A549 (cell line): ENCODE results near the gene CELF6. TPM values are rescaled to one million over a fixed set of nuclear protein-coding genes. Genes with fewer than 3 reads are reported as not detected.

Experiments used
- ATAC-seq, 2 experiments: fragments of 200-7000 bp in 1 of 2; fragments of >200 bp in 1 of 2; cut with Nextera tagmentation in 1 of 2; cut with Tn5 transposase in 1 of 2; 3 replicates each; pipeline versions ENCODE4 v1.8.0 to v1.9.1; 2018 to 2020; ENCODE audit warnings: mild to moderate bottlenecking in 1 of 2, moderate library complexity in 1 of 2
- CTCF ChIA-PET: fragments of 300-600 bp; sonication (Branson Sonifier 250); formaldehyde crosslinking; extraction: SDS; loops from one replicate; lab custom pipeline; 2021; ENCODE audit warnings: antibody characterized with exemption, inconsistent platforms; lab: Yijun Ruan, JAX
- POLR2A ChIA-PET: fragments of 350-600 bp; formaldehyde crosslinking; extraction: SDS; loops from one replicate; lab custom pipeline; 2021; ENCODE audit warnings: antibody characterized with exemption, inconsistent platforms; lab: Yijun Ruan, JAX
- DNase-seq, 2 experiments: peaks; one replicate each; pipeline versions ENCODE4 v3.0.0 to v3.0.0-alpha.2; 2011 to 2016; ENCODE audit warnings: low read depth in 1 of 2, low spot score in 1 of 2
- FAIRE-seq: peaks from 2 replicates; lab custom pipeline; 2011; peaks lifted over from hg19 to GRCh38; lab: Jason Lieb, UNC
- H3K27ac ChIP-seq, 2 experiments: fragments of >200 bp; sonication (Bioruptor Twin); formaldehyde crosslinking; 3 replicates each; pipeline ENCODE4 v1.5.1; 2016 to 2017
- H3K4me1 ChIP-seq: fragments of >200 bp; sonication (Bioruptor Twin); formaldehyde crosslinking; 3 replicates; pipeline ENCODE4 v1.6.1; 2016
- H3K4me2 ChIP-seq: fragments of >200 bp; sonication (Bioruptor Twin); formaldehyde crosslinking; 3 replicates; pipeline ENCODE4 v1.6.1; 2016
- H3K4me3 ChIP-seq: fragments of >200 bp; sonication (Bioruptor Twin); formaldehyde crosslinking; 3 replicates; pipeline ENCODE4 v1.5.1; 2016
- H3K9me3 ChIP-seq: fragments of >200 bp; sonication (Bioruptor Twin); formaldehyde crosslinking; 3 replicates; pipeline ENCODE4 v1.6.1; 2016
- BHLHE40 ChIP-seq: IDR thresholded peaks from 2 replicates; pipeline ENCODE4 v1.6.1; 2012; ENCODE audit warnings: low read depth, low read length, inconsistent platforms
- CBX2 ChIP-seq: fragments of 200-600 bp; sonication (generic); IDR thresholded peaks from 2 replicates; pipeline ENCODE4 v1.6.1; 2016; ENCODE audit warnings: low read depth, mild to moderate bottlenecking, borderline replicate concordance
- CBX8 ChIP-seq: fragments of 200-600 bp; sonication (generic); IDR thresholded peaks from 2 replicates; pipeline ENCODE4 v1.6.1; 2016
- CEBPB ChIP-seq, 2 experiments: fragments of >200 bp in 1 of 2; sonication (Bioruptor Twin) in 1 of 2; formaldehyde crosslinking in 1 of 2; IDR thresholded peaks; 2 replicates each; pipeline ENCODE4 v1.6.1; 2012 to 2016
- CHD2 ChIP-seq: fragments of 150-350 bp; IDR thresholded peaks from 2 replicates; pipeline ENCODE4 v1.6.1; 2014; ENCODE audit warnings: low read length; ENCODE audit not compliant: partially characterized antibody
- CHD4 ChIP-seq: fragments of 200-600 bp; sonication (generic); IDR thresholded peaks from 2 replicates; pipeline ENCODE4 v1.6.1; 2016; ENCODE audit warnings: antibody characterized with exemption, mild to moderate bottlenecking, borderline replicate concordance
- CTCF ChIP-seq: fragments of >200 bp; sonication (Bioruptor Twin); formaldehyde crosslinking; IDR thresholded peaks from 3 replicates; pipeline ENCODE4 v1.5.1; 2016
- EHF ChIP-seq: fragments of 250-450 bp; sonication (Bioruptor Pico); IDR thresholded peaks from 2 replicates; pipeline ENCODE4 v1.5.0; 2020; ENCODE audit warnings: mild to moderate bottlenecking
- ELK1 ChIP-seq: fragments of 150-350 bp; IDR thresholded peaks from 2 replicates; pipeline ENCODE4 v1.6.1; 2014; ENCODE audit warnings: low read depth, mild to moderate bottlenecking, low read length
- EP300 ChIP-seq, 2 experiments: fragments of >200 bp; sonication (Bioruptor Twin); formaldehyde crosslinking; IDR thresholded peaks; 2 replicates in 1 of 2; 3 replicates in 1 of 2; pipeline ENCODE4 v1.6.1; 2016 to 2017
- ESRRA ChIP-seq: fragments of 150-350 bp; IDR thresholded peaks from 2 replicates; pipeline ENCODE4 v1.6.1; 2014; ENCODE audit warnings: mild to moderate bottlenecking, low read length, borderline replicate concordance
- FOSL2 ChIP-seq, 2 experiments: fragments of 450-650 bp in 1 of 2; fragments of >200 bp in 1 of 2; sonication (Bioruptor Twin) in 1 of 2; formaldehyde crosslinking; IDR thresholded peaks; 2 replicates each; pipeline versions ENCODE4 v1.5.0 to v1.6.1; 2016 to 2020; ENCODE audit warnings: mild to moderate bottlenecking in 1 of 2, moderate library complexity in 1 of 2
- GATA3 ChIP-seq: IDR thresholded peaks from 2 replicates; pipeline ENCODE4 v1.6.1; 2012; ENCODE audit warnings: borderline replicate concordance
- HES2 ChIP-seq: fragments of >200 bp; sonication (Bioruptor Twin); formaldehyde crosslinking; IDR thresholded peaks from 2 replicates; pipeline ENCODE4 v1.6.1; 2016
- HEYL ChIP-seq: fragments of 250-450 bp; sonication (Bioruptor Pico); IDR thresholded peaks from 2 replicates; pipeline ENCODE4 v1.8.0; 2021; ENCODE audit warnings: mild to moderate bottlenecking, moderate library complexity
- HOXB13 ChIP-seq: fragments of 250-450 bp; sonication (Bioruptor Pico); IDR thresholded peaks from 2 replicates; pipeline ENCODE4 v1.5.0; 2020; ENCODE audit warnings: low read depth, mild to moderate bottlenecking, moderate library complexity
- HOXB5 ChIP-seq: fragments of 250-450 bp; sonication (Bioruptor Pico); IDR thresholded peaks from 2 replicates; pipeline ENCODE4 v1.5.0; 2020; ENCODE audit warnings: mild to moderate bottlenecking, moderate library complexity
- JUNB ChIP-seq: fragments of >200 bp; sonication (Bioruptor Twin); formaldehyde crosslinking; IDR thresholded peaks from 2 replicates; pipeline ENCODE4 v1.6.1; 2016
- KDM5A ChIP-seq: fragments of 200-600 bp; sonication (generic); IDR thresholded peaks from 2 replicates; pipeline ENCODE4 v1.6.1; 2016; ENCODE audit warnings: antibody characterized with exemption, mild to moderate bottlenecking
- MAFK ChIP-seq: fragments of 450-650 bp; IDR thresholded peaks from 2 replicates; pipeline ENCODE4 v1.6.1; 2014; ENCODE audit not compliant: partially characterized antibody
- MAZ ChIP-seq: fragments of 150-350 bp; IDR thresholded peaks from 2 replicates; pipeline ENCODE4 v1.6.1; 2014; ENCODE audit warnings: antibody characterized with exemption, low read depth, low read length, borderline replicate concordance
- MYC ChIP-seq: IDR thresholded peaks from 2 replicates; pipeline ENCODE4 v1.6.1; 2012; ENCODE audit warnings: mild to moderate bottlenecking, inconsistent platforms, low read length, improper control_type of control experiment, borderline replicate concordance
- NFE2L2 ChIP-seq: fragments of 150-350 bp; conservative IDR thresholded peaks from 2 replicates; pipeline ENCODE4 v1.6.1; 2014; ENCODE audit warnings: low read length
- PBX3 ChIP-seq: IDR thresholded peaks from 2 replicates; pipeline ENCODE4 v1.6.1; 2012
- PHF8 ChIP-seq: fragments of 200-600 bp; sonication (generic); IDR thresholded peaks from 2 replicates; pipeline ENCODE4 v1.6.1; 2016; ENCODE audit warnings: low read depth, mild to moderate bottlenecking, antibody characterized with exemption, moderate library complexity, borderline replicate concordance
- POLR2A ChIP-seq: IDR thresholded peaks from 2 replicates; pipeline ENCODE4 v1.6.1; 2012; ENCODE audit warnings: mild to moderate bottlenecking, low read length
- POLR2AphosphoS2 ChIP-seq: conservative IDR thresholded peaks from 2 replicates; pipeline ENCODE4 v1.6.1; 2012; ENCODE audit warnings: low read length, improper control_type of control experiment, inconsistent platforms
- RARB ChIP-seq: fragments of 250-450 bp; sonication (Bioruptor Pico); IDR thresholded peaks from 2 replicates; pipeline ENCODE4 v1.8.0; 2021; ENCODE audit warnings: mild to moderate bottlenecking, moderate library complexity
- RCOR1 ChIP-seq: fragments of 150-350 bp; IDR thresholded peaks from 2 replicates; pipeline ENCODE4 v1.6.1; 2014; ENCODE audit warnings: antibody characterized with exemption, low read length, low read depth
- RNF2 ChIP-seq: fragments of 200-600 bp; sonication (generic); IDR thresholded peaks from 2 replicates; pipeline ENCODE4 v1.6.1; 2016; ENCODE audit warnings: low read depth, mild to moderate bottlenecking, antibody characterized with exemption, moderate library complexity, borderline replicate concordance
- SREBF2 ChIP-seq: fragments of 450-650 bp; IDR thresholded peaks from 2 replicates; pipeline ENCODE4 v1.6.1; 2014; ENCODE audit warnings: mild to moderate bottlenecking, moderate library complexity
- TFCP2L1 ChIP-seq: fragments of 250-450 bp; sonication (Bioruptor Pico); IDR thresholded peaks from 2 replicates; pipeline ENCODE4 v1.5.0; 2021; ENCODE audit warnings: mild to moderate bottlenecking
- USF2 ChIP-seq: fragments of 450-650 bp; IDR thresholded peaks from 2 replicates; pipeline ENCODE4 v1.6.1; 2014; ENCODE audit warnings: antibody characterized with exemption
- ZNF302 ChIP-seq: fragments of 250-450 bp; sonication (Bioruptor Pico); IDR thresholded peaks from 2 replicates; pipeline ENCODE4 v1.9.0; 2021; ENCODE audit warnings: inconsistent platforms, mild to moderate bottlenecking, moderate library complexity
- ZSCAN20 ChIP-seq: fragments of 250-450 bp; sonication (Bioruptor Pico); IDR thresholded peaks from 2 replicates; pipeline ENCODE4 v1.8.0; 2022; ENCODE audit warnings: mild to moderate bottlenecking, moderate library complexity
- WGBS: methylation state at CpG from one replicate; pipeline ENCODE4 v1.1.6; 2017; ENCODE audit errors: missing lambda C conversion rate; 5-methylcytosine and 5-hydroxymethylcytosine counted together
- polyA plus RNA-seq, 4 experiments: library from polyadenylated mRNA; depleted of rRNA in 3 of 4; stranded (reverse); fragments of >200 nt; fragmentation: RNase III in 1 of 4; extraction: RNeasy Plus Mini Kit Qiagen cat#74134 plus additional on column Dnase treatment in 1 of 4; gene quantifications; 2 replicates in 3 of 4; 3 replicates in 1 of 4; pipeline ENCODE4 v1.2.3, GENCODE V29; 2011 to 2017

CELF6 gene
- polyA plus RNA-seq, 2 of the 4 experiments (the other 2 are of a cell fraction), result 0.16 TPM; not detected in 1

- TF ChIP-seq FOSL2 (IDR thresholded peaks at IDR 0.05) (no peak), FOSL2 (CRISPR knock-in tag; IDR thresholded peaks at IDR 0.05) (no peak), CHD4 (no peak)
- TF ChIP-seq, all 56 proteins: peak for 3
Observed at GRCh38 chr15:72272997-72273352, 47.0 kb downstream of the CELF6 start (continued).

GRCh38 chr15:72272213-72272996 lies 47.6 kb downstream of the CELF6 start, which contains the start of gene PARP6:
TSS of gene PARP6 (minus strand) at chr15:72272554. CDS start at chr15:72267477, 5,077 bp downstream.
- POLR2A ChIA-PET, result interaction anchor here (1.1 to 1.8 kb wide), 3 partner anchors 41 to 46 kb away, joined by 3 to 7 read pairs (median 3); no protein-coding TSS in a partner anchor
- CTCF ChIA-PET, result interaction anchor here (0.7 to 3.0 kb wide), 20 partner anchors 8 to 73 kb away, joined by 3 to 54 read pairs (median 4); partner anchors contain the start of gene PKM
- peak within 1 kb of the TSS; percentile 91 to 95 for H3K27ac ChIP-seq
- DNase-seq (peak; percentile 100), ATAC-seq (peak; percentile 95 to 99), FAIRE-seq (no peak)
- WGBS, result under 1% methylated on average over 20 of the region's 82 CpGs
- no peaks in the 10 kb centered on the region for H3K9me3 ChIP-seq
- peaks cover 18% of the 10 kb centered on the region for H3K4me1 ChIP-seq
- H3K4me2 ChIP-seq, result peak within 1 kb of the TSS; percentile 83
- peak within 1 kb of the TSS; percentile 80 for H3K4me3 ChIP-seq
- no peak for TF ChIP-seq PBX3
- peak; percentile 92; the same call in 1 of the 2 replicates for TF ChIP-seq MAZ
- no peak for TF ChIP-seq JUNB
- no peak for TF ChIP-seq HES2
- TF ChIP-seq ZNF302 (CRISPR knock-in tag), result no peak
- no peak for TF ChIP-seq TFCP2L1 (CRISPR knock-in tag)
- no peak for TF ChIP-seq MAFK
- TF ChIP-seq GATA3, result no peak
- no peak for TF ChIP-seq CEBPB (IDR thresholded peaks at IDR 0.05)
- TF ChIP-seq EP300 (IDR thresholded peaks at IDR 0.05), result no peak
- no peak for TF ChIP-seq HOXB13
- no peak for TF ChIP-seq RARB (CRISPR knock-in tag)
- TF ChIP-seq POLR2A, result peak; percentile 90
- TF ChIP-seq USF2, result peak; percentile 97
- peak; percentile 75 for TF ChIP-seq CTCF
- TF ChIP-seq RCOR1, result no peak
- no peak for TF ChIP-seq CBX8
- TF ChIP-seq HEYL (CRISPR knock-in tag), result no peak
- no peak for TF ChIP-seq POLR2AphosphoS2
- peak; percentile 93 for TF ChIP-seq PHF8
- TF ChIP-seq HOXB5, result no peak
- no peak for TF ChIP-seq ESRRA
- no peak for TF ChIP-seq NFE2L2
- no peak for TF ChIP-seq RNF2
- no peak for TF ChIP-seq ELK1
- TF ChIP-seq BHLHE40, result peak; percentile 48; the same call in 1 of the 2 replicates
- no peak for TF ChIP-seq ZSCAN20 (CRISPR knock-in tag)
- no peak for TF ChIP-seq CHD2
- no peak for TF ChIP-seq SREBF2
- no peak for TF ChIP-seq CBX2
- TF ChIP-seq FOSL2 (IDR thresholded peaks at IDR 0.05), result no peak
- TF ChIP-seq FOSL2 (CRISPR knock-in tag; IDR thresholded peaks at IDR 0.05), result peak; percentile 18; the same call in 1 of the 2 replicates
- TF ChIP-seq KDM5A, result 0 out of 2 replicates have a peak, but pooled peaks have one; percentile 15
- TF ChIP-seq MYC, result no peak
- TF ChIP-seq EHF (CRISPR knock-in tag), result no peak
